Activated T-cell treated with anti-CD3 and anti-CD28 coated beads, Interleukin-2, amount 50 U/mL, for 24 hours (primary cell): Measurements from ENCODE around the gene DNAH10.

Experiments used
- DNase-seq: peaks from one replicate; pipeline ENCODE4 v3.0.0-alpha.2; 2020
- H3K27ac Mint-ChIP-seq: 2 replicates; pipeline ENCODE4 v1.8.0; 2020; ENCODE audit warnings: mild to moderate bottlenecking, mixed read lengths
- H3K27me3 Mint-ChIP-seq: 2 replicates; pipeline ENCODE4 v1.8.0; 2020; ENCODE audit warnings: mixed read lengths
- H3K36me3 Mint-ChIP-seq: 2 replicates; pipeline ENCODE4 v1.8.0; 2020; ENCODE audit warnings: low read depth, mixed read lengths
- H3K4me1 Mint-ChIP-seq: 2 replicates; pipeline ENCODE4 v1.8.0; 2020; ENCODE audit warnings: low read depth, mixed read lengths
- H3K4me3 Mint-ChIP-seq: 2 replicates; pipeline ENCODE4 v1.8.0; 2020; ENCODE audit warnings: mild to moderate bottlenecking, moderate library complexity, mixed read lengths
- H3K9me3 Mint-ChIP-seq: 2 replicates; pipeline ENCODE4 v1.8.0; 2020; ENCODE audit warnings: mixed read lengths

The DNAH10 gene

DNA sequence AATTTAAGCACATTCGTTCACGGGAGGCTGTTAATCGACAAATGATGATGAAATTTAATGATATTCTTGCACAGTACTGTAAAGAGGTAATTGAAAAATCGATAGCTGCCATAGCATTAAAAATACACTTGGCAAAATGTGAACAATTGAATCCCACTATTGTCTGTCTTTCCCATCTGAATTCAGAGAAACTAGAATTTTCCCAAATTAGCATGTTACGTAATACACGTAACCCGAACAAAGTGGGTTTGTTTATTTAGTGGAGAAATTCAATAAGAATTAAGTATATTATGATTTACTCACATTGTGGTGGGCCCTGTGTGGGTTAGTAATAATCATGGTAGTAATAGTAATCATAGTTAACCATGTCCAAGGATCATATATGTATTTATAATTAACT is 31.9 kb downstream of the DNAH10 start:
- H3K36me3 Mint-ChIP-seq: no peaks in the 10 kb centered on the region
- no peak for DNase-seq
- no peaks in the 10 kb centered on the region for H3K27me3 Mint-ChIP-seq
- no peaks in the 10 kb centered on the region for H3K4me1 Mint-ChIP-seq
- no peak overlapping the region for H3K27ac Mint-ChIP-seq
- no peak overlapping the region for H3K4me3 Mint-ChIP-seq
- no peaks in the 10 kb centered on the region for H3K9me3 Mint-ChIP-seq

DNA sequence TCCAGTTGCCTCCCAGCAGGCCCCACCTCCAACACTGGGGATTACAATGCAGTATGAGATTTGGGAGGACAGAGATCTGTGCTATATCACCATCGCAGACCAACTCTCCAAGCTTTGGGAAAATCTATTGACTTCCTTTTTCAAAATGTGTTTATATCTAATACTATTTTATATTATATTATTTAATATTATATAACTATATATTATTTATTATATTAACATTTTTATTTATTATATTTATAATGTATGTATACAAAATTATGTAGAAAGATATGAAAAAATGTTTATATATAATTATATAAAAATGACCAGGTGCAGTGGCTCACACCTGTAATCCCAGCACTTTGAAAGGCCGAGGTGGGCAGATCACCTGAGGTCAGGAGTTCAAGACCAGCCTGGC is 36.4 kb downstream of the DNAH10 start:
- DNase-seq: no peak
- Mint-ChIP-seq H3K4me3 (no peak overlapping the region), H3K27me3 (no peaks in the 10 kb centered on the region), H3K9me3 (no peaks in the 10 kb centered on the region), H3K4me1 (no peaks in the 10 kb centered on the region), H3K27ac (no peak overlapping the region), H3K36me3 (no peaks in the 10 kb centered on the region)

DNA sequence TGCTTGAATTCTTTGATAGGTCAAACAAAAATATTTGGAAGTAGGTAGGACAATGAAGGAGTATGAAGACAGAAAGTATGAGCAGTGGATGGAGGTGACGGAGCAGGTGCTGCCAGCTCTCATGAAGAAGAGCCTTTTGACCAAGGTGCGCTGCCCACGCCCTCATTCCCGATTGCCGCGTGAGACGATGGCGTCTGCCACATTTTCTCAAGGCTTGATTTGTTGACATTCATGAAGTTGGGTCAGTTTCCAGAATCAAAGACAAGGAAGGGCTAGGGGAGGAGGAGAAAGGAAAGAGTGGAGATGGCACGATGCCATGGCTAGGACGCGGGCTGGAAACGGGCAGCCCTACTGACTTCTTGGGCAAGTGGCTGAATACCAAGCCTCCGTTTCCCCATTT is 37.1 kb downstream of the DNAH10 start:
- no peaks in the 10 kb centered on the region for H3K36me3 Mint-ChIP-seq
- H3K9me3 Mint-ChIP-seq: no peaks in the 10 kb centered on the region
- H3K4me1 Mint-ChIP-seq: no peaks in the 10 kb centered on the region
- no peak for DNase-seq
- H3K4me3 Mint-ChIP-seq: no peak overlapping the region
- no peaks in the 10 kb centered on the region for H3K27me3 Mint-ChIP-seq
- no peak overlapping the region for H3K27ac Mint-ChIP-seq

DNA sequence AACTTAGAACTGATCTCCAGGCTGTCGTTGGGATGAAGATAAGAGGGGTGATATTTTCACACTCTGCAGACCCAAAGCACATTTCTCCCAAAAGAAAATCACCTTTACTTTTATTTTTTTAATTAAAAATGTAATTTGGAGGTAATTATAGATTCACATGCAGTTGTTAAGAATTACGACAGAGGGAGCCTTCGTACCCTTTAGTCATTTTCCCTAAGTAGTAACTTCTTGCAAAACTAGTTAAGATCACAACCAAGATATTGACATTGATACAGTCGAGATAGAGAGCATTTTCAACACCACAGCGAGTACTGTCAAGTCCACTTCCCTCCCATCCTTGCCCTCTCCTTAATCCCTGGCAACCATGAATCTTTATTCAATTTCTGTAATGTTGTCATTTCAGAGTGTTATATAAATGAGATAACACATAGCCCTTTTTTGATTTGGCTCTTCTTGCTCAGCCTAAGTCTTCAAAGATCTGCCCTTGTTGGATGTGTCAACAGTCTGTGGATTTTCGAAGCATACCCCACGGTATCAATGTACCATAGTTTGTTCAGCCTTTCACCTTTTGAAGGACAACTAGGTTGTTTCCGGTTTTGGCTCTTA is 39.6 kb downstream of the DNAH10 start:
- Mint-ChIP-seq H3K27me3 (no peaks in the 10 kb centered on the region), H3K36me3 (no peaks in the 10 kb centered on the region), H3K27ac (no peak overlapping the region), H3K4me3 (no peak overlapping the region), H3K4me1 (no peaks in the 10 kb centered on the region), H3K9me3 (no peaks in the 10 kb centered on the region)
- no peak for DNase-seq

DNA sequence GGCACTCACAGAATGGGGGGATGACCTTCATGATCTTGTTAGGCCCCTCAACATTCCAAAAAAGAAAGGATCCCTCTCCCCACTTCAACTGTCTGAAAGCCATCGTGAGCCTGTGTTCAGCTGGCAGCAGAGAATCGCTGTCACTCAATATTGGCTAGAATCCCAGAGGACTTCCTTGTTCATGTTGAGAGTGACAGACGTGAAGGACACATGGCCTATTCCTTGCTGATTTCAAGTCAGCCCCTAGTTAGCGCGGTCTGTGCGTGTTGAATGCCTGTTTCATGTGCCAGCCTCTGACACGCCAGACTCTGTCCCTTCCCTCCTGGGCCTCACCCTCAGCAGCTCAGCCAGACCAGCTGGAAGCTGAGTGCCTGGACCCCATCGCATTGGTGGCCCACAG is 43.1 kb downstream of the DNAH10 start:
- Mint-ChIP-seq H3K9me3 (no peaks in the 10 kb centered on the region), H3K36me3 (no peaks in the 10 kb centered on the region), H3K4me3 (no peak overlapping the region), H3K4me1 (no peaks in the 10 kb centered on the region), H3K27me3 (peaks cover 20% of the 10 kb centered on the region), H3K27ac (no peak overlapping the region)
- DNase-seq: no peak

DNA sequence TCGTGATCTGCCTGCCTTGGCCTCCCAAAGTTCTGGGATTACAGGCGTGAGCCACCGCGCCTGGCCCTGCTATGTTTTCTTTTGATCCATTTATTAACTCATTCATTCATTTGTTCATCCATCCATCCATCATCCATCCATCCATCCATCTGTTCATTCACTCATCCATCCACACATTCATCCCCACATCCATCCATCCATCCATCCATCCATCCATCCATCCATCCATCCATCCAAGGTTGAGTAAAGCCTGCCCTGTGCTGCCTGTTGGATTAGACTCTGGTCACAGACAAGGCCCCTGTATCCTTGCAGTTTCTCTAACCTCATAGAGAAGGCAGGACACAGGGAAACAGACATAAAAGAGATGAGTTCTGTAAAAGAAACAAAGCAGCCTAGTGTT is 44.9 kb downstream of the DNAH10 start:
- no peak for DNase-seq
- no peak overlapping the region for H3K27ac Mint-ChIP-seq

DNA sequence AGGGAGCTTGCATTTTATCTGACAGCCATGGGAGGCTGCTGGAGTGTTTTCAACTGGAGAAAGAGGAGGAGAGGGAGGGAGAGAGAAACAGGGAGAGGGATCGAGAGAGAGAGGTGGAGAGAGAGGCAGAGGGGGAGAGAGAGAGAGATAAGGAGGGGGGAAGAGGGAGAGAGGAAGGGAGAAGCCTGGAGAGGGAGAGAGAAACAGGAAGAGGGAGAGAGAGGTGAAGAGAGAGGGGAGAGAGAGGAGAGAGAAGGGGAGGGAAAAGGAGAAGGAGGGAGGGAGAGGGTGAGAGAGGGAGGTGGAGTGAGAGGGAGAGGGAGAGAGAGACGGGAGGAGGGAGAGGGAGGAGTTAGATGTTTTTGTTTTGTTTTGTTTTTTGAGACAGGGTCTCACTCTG is 45.6 kb downstream of the DNAH10 start:
- no peak overlapping the region for H3K4me3 Mint-ChIP-seq
- H3K9me3 Mint-ChIP-seq: no peaks in the 10 kb centered on the region
- H3K27ac Mint-ChIP-seq: no peak overlapping the region
- peaks cover 21% of the 10 kb centered on the region for H3K27me3 Mint-ChIP-seq
- H3K4me1 Mint-ChIP-seq: peaks cover 10% of the 10 kb centered on the region
- no peaks in the 10 kb centered on the region for H3K36me3 Mint-ChIP-seq
- DNase-seq: no peak

More for the DNA sequence above, 44.9 kb downstream of the DNAH10 start:
- Mint-ChIP-seq H3K36me3 (no peaks in the 10 kb centered on the region), H3K4me3 (no peak overlapping the region), H3K9me3 (no peaks in the 10 kb centered on the region), H3K27me3 (peaks cover 21% of the 10 kb centered on the region), H3K4me1 (peaks cover 4% of the 10 kb centered on the region)

DNA sequence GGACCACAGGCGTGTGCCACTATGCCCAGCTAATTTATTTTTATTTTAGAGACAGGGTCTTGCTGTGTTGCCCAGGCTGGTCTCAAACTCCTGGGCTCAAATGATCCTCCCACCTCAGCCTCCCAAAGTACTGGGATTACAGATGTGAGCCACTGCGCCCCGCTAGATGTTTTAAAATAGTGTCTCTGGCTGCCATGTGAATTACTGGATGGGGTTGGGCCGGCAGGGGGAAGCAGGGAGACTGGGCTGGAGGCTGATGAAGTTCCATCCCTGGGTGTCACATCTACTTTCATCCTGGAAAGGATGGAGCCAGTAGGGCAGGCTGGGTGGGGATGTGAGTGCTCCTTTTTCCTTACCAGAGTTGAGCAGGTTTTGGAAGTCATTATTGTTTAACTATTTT is 46.1 kb downstream of the DNAH10 start:
- Mint-ChIP-seq H3K4me3 (no peak overlapping the region), H3K9me3 (no peaks in the 10 kb centered on the region), H3K27ac (no peak overlapping the region), H3K27me3 (peaks cover 22% of the 10 kb centered on the region), H3K36me3 (no peaks in the 10 kb centered on the region), H3K4me1 (peaks cover 12% of the 10 kb centered on the region)
- DNase-seq: no peak

DNA sequence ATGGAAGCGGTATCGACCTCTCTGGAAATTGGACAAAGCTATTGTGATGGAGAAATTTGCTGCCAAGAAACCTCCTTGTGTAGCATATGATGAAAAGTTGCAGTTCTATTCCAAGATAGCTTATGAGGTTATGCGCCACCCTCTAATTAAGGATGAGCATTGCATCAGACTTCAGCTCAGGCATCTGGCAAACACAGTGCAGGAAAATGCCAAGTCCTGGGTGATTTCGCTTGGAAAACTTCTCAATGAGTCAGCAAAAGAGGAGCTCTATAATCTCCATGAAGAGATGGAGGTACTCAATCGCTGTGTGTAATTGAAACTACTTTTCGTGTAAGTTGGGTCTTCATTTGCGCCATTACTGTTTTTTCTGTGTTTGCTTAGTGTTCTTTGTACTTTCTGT is 51.2 kb downstream of the DNAH10 start:
- no peak for DNase-seq
- peaks cover 13% of the 10 kb centered on the region for H3K4me1 Mint-ChIP-seq
- H3K27ac Mint-ChIP-seq: no peak overlapping the region
- H3K36me3 Mint-ChIP-seq: no peaks in the 10 kb centered on the region
- peaks cover 21% of the 10 kb centered on the region for H3K27me3 Mint-ChIP-seq
- H3K4me3 Mint-ChIP-seq: no peak overlapping the region
- H3K9me3 Mint-ChIP-seq: peaks cover 12% of the 10 kb centered on the region

DNA sequence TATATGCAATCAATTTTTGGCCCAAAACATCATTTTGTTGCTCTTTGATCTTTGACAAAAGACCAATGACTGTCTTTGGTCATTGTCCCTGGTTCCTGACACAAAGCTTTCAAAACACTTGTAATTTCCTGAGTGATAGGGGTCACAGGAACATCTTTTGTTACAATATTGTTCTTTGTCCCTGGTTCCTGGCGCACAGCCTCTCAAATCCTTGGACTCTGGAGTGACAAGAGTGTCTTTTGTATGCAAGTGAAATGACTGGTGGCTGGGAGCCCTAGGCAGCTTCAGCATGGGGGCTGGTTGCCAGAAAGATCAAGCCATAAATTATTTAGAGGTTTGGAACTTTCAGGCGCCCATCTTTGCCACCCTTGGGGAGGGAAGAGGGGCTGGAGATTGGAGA is 53.9 kb downstream of the DNAH10 start:
- Mint-ChIP-seq H3K27ac (no peak overlapping the region), H3K4me3 (no peak overlapping the region), H3K4me1 (peaks cover 13% of the 10 kb centered on the region), H3K9me3 (peaks cover 12% of the 10 kb centered on the region), H3K27me3 (peaks cover 24% of the 10 kb centered on the region), H3K36me3 (no peaks in the 10 kb centered on the region)
- no peak for DNase-seq

DNA sequence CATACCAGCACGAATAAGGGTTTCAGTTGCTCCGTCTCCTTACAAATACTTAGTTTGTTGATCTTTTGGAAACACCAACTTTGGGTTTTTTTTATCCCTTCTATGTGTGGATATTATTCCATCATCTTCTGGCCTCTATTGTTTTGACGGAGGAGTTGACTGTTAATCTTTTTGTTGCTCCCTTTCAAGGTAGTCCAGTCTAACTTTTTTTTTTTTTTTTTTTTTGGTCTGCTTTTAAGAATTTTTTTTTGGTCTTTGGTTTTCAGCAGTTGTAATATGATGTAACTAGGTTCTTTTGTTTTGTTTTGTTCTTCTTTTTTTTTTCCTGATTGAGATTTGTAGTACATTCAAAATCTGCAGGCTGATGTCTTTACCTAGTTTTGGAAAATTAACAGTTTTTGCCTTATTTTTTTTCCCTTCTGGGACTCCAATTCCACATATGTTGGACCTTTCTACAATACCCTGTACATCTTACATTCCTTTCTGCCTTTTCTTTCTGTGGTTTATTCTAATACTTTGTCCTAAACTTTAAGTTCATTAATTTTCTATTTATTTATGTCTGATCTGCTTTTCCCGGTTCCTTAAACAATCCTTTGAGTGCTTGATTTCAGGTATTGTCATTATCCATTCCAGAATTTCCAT is 54.9 kb downstream of the DNAH10 start:
- no peaks in the 10 kb centered on the region for H3K36me3 Mint-ChIP-seq

DNA sequence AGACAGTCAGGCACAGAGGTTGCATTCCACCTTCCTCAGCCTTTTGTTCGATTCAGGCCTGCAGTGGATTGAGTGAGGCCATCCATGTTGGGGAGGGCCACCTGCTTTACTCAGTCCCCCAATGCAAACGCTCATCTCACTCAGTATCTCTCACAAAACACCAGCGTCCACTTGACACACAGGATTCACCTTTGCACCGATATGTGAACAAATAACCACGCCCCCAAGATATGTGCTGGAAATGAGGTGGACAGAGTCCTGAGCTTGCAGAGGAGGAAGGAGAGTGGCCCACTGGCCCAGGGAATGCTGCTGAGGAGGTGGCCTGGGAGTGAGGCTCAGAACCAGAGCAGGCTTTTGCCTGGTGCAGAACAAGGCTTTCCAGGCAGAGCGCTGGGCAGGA is 60.7 kb downstream of the DNAH10 start:
- Mint-ChIP-seq H3K9me3 (no peaks in the 10 kb centered on the region), H3K27me3 (peaks cover 44% of the 10 kb centered on the region), H3K27ac (no peak overlapping the region), H3K4me1 (peaks cover 2% of the 10 kb centered on the region), H3K36me3 (no peaks in the 10 kb centered on the region), H3K4me3 (no peak overlapping the region)
- no peak for DNase-seq

More for the DNA sequence above, 54.9 kb downstream of the DNAH10 start:
- DNase-seq: no peak
- Mint-ChIP-seq H3K4me3 (no peak overlapping the region), H3K9me3 (peaks cover 12% of the 10 kb centered on the region), H3K27me3 (peaks cover 24% of the 10 kb centered on the region), H3K4me1 (peaks cover 9% of the 10 kb centered on the region), H3K27ac (no peak overlapping the region)

DNA sequence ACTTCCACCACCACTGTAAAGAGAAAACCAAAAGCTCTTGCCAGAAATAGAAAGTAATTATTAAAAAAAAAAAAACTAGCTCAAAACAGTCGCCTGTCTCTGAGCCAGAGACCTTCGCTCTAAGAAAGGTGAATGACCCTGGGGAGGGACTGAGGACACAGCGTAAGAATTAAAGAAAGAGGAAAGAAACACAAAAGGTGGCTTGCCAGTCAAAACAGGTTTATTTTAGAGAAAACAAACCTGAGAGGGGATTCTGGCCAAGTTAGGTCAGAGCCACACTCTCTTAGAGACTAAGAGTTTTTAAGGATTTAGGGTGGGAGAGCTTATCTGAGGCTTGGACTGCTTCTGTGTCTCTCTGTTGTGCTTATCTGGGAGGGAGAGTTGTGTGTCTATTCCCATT is 66.0 kb downstream of the DNAH10 start:
- DNase-seq: no peak
- Mint-ChIP-seq H3K4me3 (no peak overlapping the region), H3K9me3 (no peaks in the 10 kb centered on the region), H3K27me3 (peaks cover 26% of the 10 kb centered on the region), H3K27ac (no peak overlapping the region), H3K36me3 (no peaks in the 10 kb centered on the region), H3K4me1 (peaks cover 2% of the 10 kb centered on the region)

DNA sequence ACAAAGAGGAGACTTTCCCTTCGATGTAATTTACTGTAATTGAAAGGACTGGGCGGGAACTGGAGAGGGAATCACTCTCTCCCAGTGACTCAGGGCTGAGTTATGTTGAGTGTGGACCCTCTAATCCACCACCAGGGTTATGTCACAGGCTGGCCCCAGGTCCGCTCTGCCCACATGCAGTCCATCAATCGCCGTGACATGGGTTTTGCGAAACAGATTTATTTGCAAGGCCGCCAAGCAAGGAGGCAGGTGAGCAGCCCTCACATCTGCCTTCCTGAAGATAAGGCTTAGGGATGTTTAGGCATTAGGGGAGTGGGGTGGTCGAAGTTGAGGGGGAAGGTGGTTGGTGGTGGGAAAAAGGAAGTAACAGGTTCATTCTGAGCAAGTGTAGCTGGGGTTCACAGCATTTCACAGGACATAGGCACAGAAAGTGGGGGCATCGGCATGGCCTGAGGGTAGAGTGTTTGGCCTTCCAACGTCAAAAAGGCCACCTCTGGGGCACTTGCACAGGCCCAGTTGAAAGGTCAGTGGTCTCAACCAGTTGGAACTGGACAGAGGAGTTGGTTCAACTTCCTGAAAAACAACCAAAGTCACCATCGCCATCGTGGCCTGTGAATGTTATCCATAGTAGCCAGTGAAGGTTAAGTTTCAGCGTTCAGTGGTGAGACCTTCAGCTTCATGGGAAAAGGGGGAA is 66.9 kb downstream of the DNAH10 start:
- no peaks in the 10 kb centered on the region for H3K36me3 Mint-ChIP-seq
- peaks cover 2% of the 10 kb centered on the region for H3K4me1 Mint-ChIP-seq
- DNase-seq: no peak
- no peak overlapping the region for H3K27ac Mint-ChIP-seq
- peaks cover 3% of the 10 kb centered on the region for H3K9me3 Mint-ChIP-seq
- no peak overlapping the region for H3K4me3 Mint-ChIP-seq
- peaks cover 22% of the 10 kb centered on the region for H3K27me3 Mint-ChIP-seq

DNA sequence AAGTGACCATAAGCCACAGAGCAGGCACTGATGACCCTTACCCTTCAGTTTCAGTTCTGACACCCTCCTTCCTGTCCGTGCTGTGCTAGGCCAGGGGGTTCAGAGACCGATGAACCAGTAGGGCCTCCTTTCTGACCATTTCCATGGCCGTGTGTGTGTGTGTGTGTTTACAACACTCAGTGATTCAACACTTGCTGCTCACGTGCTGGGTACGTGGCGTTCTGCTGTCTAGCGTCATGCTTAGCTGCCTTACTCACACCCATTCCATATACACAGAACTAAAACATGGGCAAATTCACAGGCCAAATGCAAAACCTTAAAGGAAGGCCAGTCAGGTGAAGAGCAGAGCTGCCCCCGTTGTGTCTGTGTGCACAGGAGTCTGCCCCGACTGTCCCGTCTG is 67.5 kb downstream of the DNAH10 start:
- no peak for DNase-seq
- Mint-ChIP-seq H3K4me1 (peaks cover 2% of the 10 kb centered on the region), H3K27me3 (peaks cover 20% of the 10 kb centered on the region), H3K4me3 (no peak overlapping the region), H3K27ac (no peak overlapping the region), H3K36me3 (no peaks in the 10 kb centered on the region), H3K9me3 (peaks cover 3% of the 10 kb centered on the region)
